Measurements from ENCODE around the gene DNMT3A.

DNA sequence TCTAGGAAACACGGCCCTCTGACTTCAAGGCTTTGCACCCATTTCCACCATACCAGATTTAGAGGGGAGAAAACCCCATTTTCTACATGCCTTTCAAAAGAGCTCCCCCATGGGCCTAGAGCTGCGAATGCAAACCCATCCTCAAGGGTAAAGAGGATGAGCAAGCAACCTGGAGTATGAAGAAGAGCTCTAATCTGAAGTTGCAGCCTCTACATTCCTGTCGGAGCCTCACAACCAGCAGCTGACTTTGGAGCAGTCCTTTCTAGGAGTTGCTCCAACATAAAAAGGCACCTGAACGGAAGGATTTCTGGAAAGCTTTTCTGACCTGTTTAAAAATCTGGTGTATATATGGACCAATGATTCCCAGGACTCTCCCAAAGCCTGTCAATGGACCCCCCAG, 91.9 kb downstream of the DNMT3A start:
- TF ChIP-seq POLR2AphosphoS5 (IDR thresholded peaks at IDR 0.05; ENCODE audit: low read depth, low read length) = no peak
- TF ChIP-seq SIN3A (IDR thresholded peaks at IDR 0.05; ENCODE audit: borderline replicate concordance, insufficient read depth, low read length) = no peak
